Gastrocnemius medialis (tissue), 4 donors: Measurements from ENCODE around the gene CLIC1.

Source experiments
- CTCF ChIP-seq, 5 experiments: fragments of 450-650 bp in 3 of 5; fragments of 200-600 bp in 2 of 5; sonication (generic) in 2 of 5; IDR thresholded peaks in 4 of 5; conservative IDR thresholded peaks in 1 of 5; 1 replicate in 4 of 5; 2 replicates in 1 of 5; pipeline ENCODE4 v1.5.1; 2016 to 2019; ENCODE audit warnings: antibody characterized with exemption in 5 of 5, mild to moderate bottlenecking in 3 of 5, moderate library complexity in 3 of 5
- POLR2A ChIP-seq, 2 donors: fragments of 450-650 bp; IDR thresholded peaks; one replicate each; pipeline ENCODE4 v1.6.1; 2017; ENCODE audit warnings: antibody characterized with exemption in 2 of 2, mild to moderate bottlenecking in 2 of 2, moderate library complexity in 2 of 2

- no peak for TF ChIP-seq CTCF (IDR thresholded peaks at IDR 0.05 in 4 of 5, conservative IDR thresholded peaks at IDR 0.05 in 1 of 5)
- no peak for TF ChIP-seq POLR2A (IDR thresholded peaks at IDR 0.05)
These were observed 8.3 kb downstream of the CLIC1 start for GRCh38 chr6:31727717-31728671.
